Lung (tissue), 12 donors: ENCODE measurements around the gene SLC38A6. TPM values are rescaled to one million over a fixed set of nuclear protein-coding genes. Genes with fewer than 3 reads are reported as not detected.

Source experiments
- ATAC-seq: fragments of 200-7000 bp; cut with Tn5 transposase; one replicate; pipeline ENCODE4 v1.9.1; 2020; ENCODE audit warnings: moderate number of reproducible peaks; ENCODE audit not compliant: insufficient read depth, low FRiP score
- DNase-seq, 3 donors: peaks; one replicate each; pipeline ENCODE4 v3.0.0-alpha.2; 2013 to 2017
- H3K27ac ChIP-seq, 2 donors: one replicate each; pipeline ENCODE4 v1.5.1; 2013; ENCODE audit warnings: mild to moderate bottlenecking in 2 of 2, moderate library complexity in 2 of 2, control low read depth in 1 of 2, inconsistent platforms in 1 of 2, low read depth in 1 of 2, low read length in 1 of 2
- H3K27me3 ChIP-seq, 3 donors: one replicate each; pipeline ENCODE4 v1.5.1; 2013; ENCODE audit warnings: low read length in 2 of 3; ENCODE audit not compliant: control insufficient read depth in 3 of 3, insufficient read depth in 3 of 3
- H3K36me3 ChIP-seq, 4 donors: one replicate each; pipeline ENCODE4 v1.5.1; 2013; ENCODE audit warnings: low read length in 4 of 4, mild to moderate bottlenecking in 1 of 4, moderate library complexity in 1 of 4; ENCODE audit not compliant: control insufficient read depth in 4 of 4, insufficient read depth in 4 of 4
- H3K4me1 ChIP-seq, 5 donors: one replicate each; pipeline ENCODE4 v1.5.1; 2013; ENCODE audit warnings: low read length in 5 of 5, mild to moderate bottlenecking in 2 of 5, moderate library complexity in 1 of 5; ENCODE audit not compliant: control insufficient read depth in 5 of 5, insufficient read depth in 5 of 5
- H3K4me3 ChIP-seq: one replicate; pipeline ENCODE4 v1.5.1; 2013; ENCODE audit warnings: mild to moderate bottlenecking, control low read depth, moderate library complexity
- H3K9ac ChIP-seq, 2 donors: one replicate each; pipeline ENCODE4 v1.5.1; 2013; ENCODE audit warnings: low read length in 2 of 2, control low read depth in 1 of 2; ENCODE audit not compliant: insufficient read depth in 1 of 2
- H3K9me3 ChIP-seq, 4 donors: one replicate each; pipeline ENCODE4 v1.5.1; 2013; ENCODE audit warnings: low read length in 3 of 4, mild to moderate bottlenecking in 1 of 4, moderate library complexity in 1 of 4; ENCODE audit not compliant: control insufficient read depth in 4 of 4, insufficient read depth in 3 of 4
- WGBS, 2 donors: extraction: QIAGEN DNeasy Blood & Tissue Kit; methylation state at CpG; one replicate each; pipeline ENCODE4 v1.1.7; 2013; 5-methylcytosine and 5-hydroxymethylcytosine counted together
- polyA plus RNA-seq, 2 donors: library from polyadenylated mRNA; stranded (reverse); fragments of 200-250 nt; gene quantifications; one replicate each; pipeline ENCODE4 v1.2.1, GENCODE V29; 2013
- total RNA-seq, 2 donors: library from RNA; depleted of rRNA in 1 of 2; stranded (reverse); fragments of >200 nt in 1 of 2; gene quantifications; one replicate each; pipeline ENCODE4 v1.2.1, GENCODE V29; 2014 to 2021
- TF ChIP-seq, protein P1 (sequence below): IDR thresholded peaks from 2 replicates; pipeline ENCODE4 v1.5.1; 2012; ENCODE audit warnings: mild to moderate bottlenecking; ENCODE audit errors: control extremely low read depth, extremely low read depth
- donor health status: control.
- donor health status: control.
- donor health status: Bipolar disorder and iron deficiency.
- donor health status: healthy.
- donor health status: DM: yes; HTN: yes; CAD: no.

SLC38A6 gene
- total and polyA plus RNA-seq, 4 donors: 10.0 to 62.4 (median 25.0) TPM

- no peak overlapping the region for H3K4me3 ChIP-seq
- ATAC-seq: no peak
- H3K4me1 ChIP-seq: peaks cover 0 to 5% (median 0%) of the 10 kb centered on the region in 5 donors
- H3K27me3 ChIP-seq: no peaks in the 10 kb centered on the region
- H3K36me3 ChIP-seq: no peaks in the 10 kb centered on the region
- H3K9me3 ChIP-seq: no peaks in the 10 kb centered on the region
- no peak overlapping the region for H3K9ac ChIP-seq
- 34 to 65% methylated on average over 2 of the region's 2 CpGs for WGBS, 2 donors
- TF ChIP-seq, protein P1, sequence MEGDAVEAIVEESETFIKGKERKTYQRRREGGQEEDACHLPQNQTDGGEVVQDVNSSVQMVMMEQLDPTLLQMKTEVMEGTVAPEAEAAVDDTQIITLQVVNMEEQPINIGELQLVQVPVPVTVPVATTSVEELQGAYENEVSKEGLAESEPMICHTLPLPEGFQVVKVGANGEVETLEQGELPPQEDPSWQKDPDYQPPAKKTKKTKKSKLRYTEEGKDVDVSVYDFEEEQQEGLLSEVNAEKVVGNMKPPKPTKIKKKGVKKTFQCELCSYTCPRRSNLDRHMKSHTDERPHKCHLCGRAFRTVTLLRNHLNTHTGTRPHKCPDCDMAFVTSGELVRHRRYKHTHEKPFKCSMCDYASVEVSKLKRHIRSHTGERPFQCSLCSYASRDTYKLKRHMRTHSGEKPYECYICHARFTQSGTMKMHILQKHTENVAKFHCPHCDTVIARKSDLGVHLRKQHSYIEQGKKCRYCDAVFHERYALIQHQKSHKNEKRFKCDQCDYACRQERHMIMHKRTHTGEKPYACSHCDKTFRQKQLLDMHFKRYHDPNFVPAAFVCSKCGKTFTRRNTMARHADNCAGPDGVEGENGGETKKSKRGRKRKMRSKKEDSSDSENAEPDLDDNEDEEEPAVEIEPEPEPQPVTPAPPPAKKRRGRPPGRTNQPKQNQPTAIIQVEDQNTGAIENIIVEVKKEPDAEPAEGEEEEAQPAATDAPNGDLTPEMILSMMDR: no peak
- peak in 2 of 3 donors; percentile 13 to 48 for DNase-seq
- H3K27ac ChIP-seq: no peak overlapping the region
Observed at GRCh38 chr14:61026526-61026925, 45.5 kb downstream of the SLC38A6 start.

GRCh38 chr14:61031026-61031425 lies 50.0 kb downstream of the SLC38A6 start:
- no peak overlapping the region for H3K4me3 ChIP-seq
- no peak for ATAC-seq
- no peaks in the 10 kb centered on the region for H3K36me3 ChIP-seq
- peaks cover 0 to under 1% (median 0%) of the 10 kb centered on the region in 5 donors for H3K4me1 ChIP-seq
- no peak overlapping the region for H3K9ac ChIP-seq
- no peak overlapping the region for H3K27ac ChIP-seq
- DNase-seq: no peak
- no peaks in the 10 kb centered on the region for H3K27me3 ChIP-seq
- H3K9me3 ChIP-seq: no peaks in the 10 kb centered on the region
- TF ChIP-seq, protein P1: no peak

DNA sequence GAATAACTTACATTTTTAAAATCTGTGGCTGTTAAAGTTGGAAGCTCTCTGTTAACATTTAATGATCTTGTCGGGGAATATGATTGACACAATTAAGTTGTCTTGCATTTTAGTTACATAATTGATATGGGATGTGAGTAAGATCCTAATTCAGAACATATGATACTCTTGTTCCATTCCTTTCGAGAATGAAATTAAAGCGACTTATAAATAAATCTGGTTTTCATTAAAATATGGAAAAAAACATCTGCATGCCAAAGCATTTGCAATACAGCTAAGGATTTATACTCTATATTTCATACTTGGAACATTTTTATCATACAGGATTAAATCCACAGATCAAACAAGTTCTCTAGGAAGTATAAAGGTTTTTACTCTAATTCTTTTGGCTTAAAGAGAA lies 52.0 kb downstream of the SLC38A6 start:
- Histone ChIP-seq H3K9me3 (no peaks in the 10 kb centered on the region), H3K9ac (no peak overlapping the region), H3K27me3 (no peaks in the 10 kb centered on the region), H3K27ac (no peak overlapping the region), H3K4me3 (no peak overlapping the region), H3K36me3 (no peaks in the 10 kb centered on the region), H3K4me1 (peaks cover 0 to 9% (median 0%) of the 10 kb centered on the region in 5 donors)
- no peak for ATAC-seq
- 94 to 97% methylated on average over 3 of the region's 3 CpGs for WGBS, 2 donors
- TF ChIP-seq, protein P1: no peak
- DNase-seq: no peak

GRCh38 chr14:61033855-61034254 lies 52.8 kb downstream of the SLC38A6 start:
- Histone ChIP-seq H3K27me3 (no peaks in the 10 kb centered on the region), H3K9me3 (no peaks in the 10 kb centered on the region), H3K27ac (no peak overlapping the region), H3K36me3 (no peaks in the 10 kb centered on the region), H3K4me3 (no peak overlapping the region), H3K9ac (no peak overlapping the region), H3K4me1 (peaks cover 0 to 9% (median 0%) of the 10 kb centered on the region in 5 donors)
- DNase-seq (no peak), ATAC-seq (no peak)
- TF ChIP-seq, protein P1: no peak
